B cell (primary cell): ENCODE results near the gene B4GALT7.

ENCODE experiments used
- CTCF ChIP-seq: fragments of 200-600 bp; IDR thresholded peaks from one replicate; pipeline ENCODE4 v1.8.0; 2022; ENCODE audit warnings: antibody characterized with exemption, mild to moderate bottlenecking
- EZH2 ChIP-seq: IDR thresholded peaks from 2 replicates; pipeline ENCODE4 v1.6.1; 2012; ENCODE audit warnings: borderline replicate concordance, low read depth, mild to moderate bottlenecking, moderate library complexity, low read length; ENCODE audit not compliant: insufficient read depth, poor library complexity, severe bottlenecking

- TF ChIP-seq EZH2 = no peak
- TF ChIP-seq CTCF = no peak
These were observed 46.1 kb upstream of the B4GALT7 start for GRCh38 chr5:177553671-177554429.
